ENCODE results near the gene FBXL13. TPM values are rescaled to one million over a fixed set of nuclear protein-coding genes. Genes with fewer than 3 reads are reported as not detected.
"Not testable (repeated sequence)": the region's sequence is repeated elsewhere in the genome, so short reads cannot be mapped to it uniquely, and the experiment has no call there.

FBXL13 gene
- total RNA-seq, 1 donor from 2014 or later, result 6.5 TPM

GRCh38 chr7:103082497-103082896 lies 7.9 kb upstream of the FBXL13 start:
- FAIRE-seq, result no peak
- no peak for DNase-seq (ENCODE audit: low spot score in 2 of 2)

- FAIRE-seq (no peak), DNase-seq (ENCODE audit: low spot score in 2 of 2) (no peak)
Measured at GRCh38 chr7:103080923-103081322, 6.3 kb upstream of the FBXL13 start.

- no peak for FAIRE-seq
- DNase-seq (ENCODE audit: low spot score in 2 of 2), result no peak
Measured at GRCh38 chr7:103079836-103080235, 5.2 kb upstream of the FBXL13 start.

- DNase-seq (ENCODE audit: low spot score in 2 of 2); FAIRE-seq: not testable (repeated sequence)
Measured at GRCh38 chr7:103078226-103078625, 3.6 kb upstream of the FBXL13 start.

- DNase-seq (ENCODE audit: low spot score in 2 of 2) (no peak), FAIRE-seq (no peak)
Measured at GRCh38 chr7:103077318-103077717, 2.7 kb upstream of the FBXL13 start.

GRCh38 chr7:103076764-103077163 lies 2.2 kb upstream of the FBXL13 start:
- FAIRE-seq, result no peak
- no peak for DNase-seq (ENCODE audit: low spot score in 2 of 2)

- no peak for FAIRE-seq
- peak; percentile 33 to 41 for DNase-seq (ENCODE audit: low spot score in 2 of 2)
Measured at GRCh38 chr7:103075337-103075918, 832 bp upstream of the FBXL13 start.

GRCh38 chr7:103073989-103074518 lies 542 bp downstream of the FBXL13 start:
- DNase-seq (ENCODE audit: low spot score in 2 of 2), result no peak
- no peak for FAIRE-seq

GRCh38 chr7:103071000-103071399 lies 3.6 kb downstream of the FBXL13 start:
- DNase-seq (ENCODE audit: low spot score in 2 of 2) (no peak), FAIRE-seq (no peak)

- DNase-seq (ENCODE audit: low spot score in 2 of 2) (no peak), FAIRE-seq (no peak)
Measured at GRCh38 chr7:103068414-103069403, 5.9 kb downstream of the FBXL13 start.

GRCh38 chr7:103065667-103066066 lies 8.9 kb downstream of the FBXL13 start:
- no peak for DNase-seq (ENCODE audit: low spot score in 2 of 2)
- no peak for FAIRE-seq

- DNase-seq (ENCODE audit: low spot score in 2 of 2) (no peak), FAIRE-seq (no peak)
Measured at GRCh38 chr7:103063895-103064294, 10.7 kb downstream of the FBXL13 start.

GRCh38 chr7:103059471-103059870 lies 15.1 kb downstream of the FBXL13 start:
- DNase-seq (ENCODE audit: low spot score in 2 of 2) (no peak), FAIRE-seq (no peak)

- DNase-seq (ENCODE audit: low spot score in 2 of 2) (no peak), FAIRE-seq (no peak)
Measured at GRCh38 chr7:103058122-103058521, 16.5 kb downstream of the FBXL13 start.

- not testable (repeated sequence) for DNase-seq (ENCODE audit: low spot score in 2 of 2); FAIRE-seq
Measured at GRCh38 chr7:103056006-103056405, 18.6 kb downstream of the FBXL13 start.

- DNase-seq (ENCODE audit: low spot score in 2 of 2) (no peak), FAIRE-seq (no peak)
Measured at GRCh38 chr7:103051519-103051918, 23.1 kb downstream of the FBXL13 start.

- DNase-seq (ENCODE audit: low spot score in 2 of 2), result no peak
- no peak for FAIRE-seq
Measured at GRCh38 chr7:103048833-103049232, 25.8 kb downstream of the FBXL13 start.

- not testable (repeated sequence) for DNase-seq (ENCODE audit: low spot score in 2 of 2); FAIRE-seq
Measured at GRCh38 chr7:103041815-103042214, 32.8 kb downstream of the FBXL13 start.

GRCh38 chr7:103037823-103038739 lies 36.5 kb downstream of the FBXL13 start:
- not testable (repeated sequence) for FAIRE-seq; DNase-seq (ENCODE audit: low spot score in 2 of 2)

GRCh38 chr7:103037476-103037822 lies 37.1 kb downstream of the FBXL13 start:
- DNase-seq (ENCODE audit: low spot score in 2 of 2) (no peak), FAIRE-seq (no peak)

Data from frontal cortex (tissue), 4 donors.